AG04449 (cell line): ENCODE results near the gene RNH1.

Experiments
- CTCF ChIA-PET: fragments of 350-600 bp; formaldehyde crosslinking; extraction: SDS; loops from one replicate; lab custom pipeline; 2021; ENCODE audit warnings: antibody characterized with exemption; lab: Yijun Ruan, JAX
- POLR2A ChIA-PET: fragments of 400-600, 350-600 bp; formaldehyde crosslinking; extraction: SDS; loops from one replicate; lab custom pipeline; 2020; ENCODE audit warnings: antibody characterized with exemption, inconsistent platforms; lab: Yijun Ruan, JAX
- DNase-seq: peaks from one replicate; pipeline ENCODE4 v3.0.0-alpha.2; 2010; ENCODE audit warnings: low read depth, low spot score
- H3K4me3 ChIP-seq: 2 replicates; pipeline ENCODE4 v1.5.1; 2011; ENCODE audit warnings: low read depth, mild to moderate bottlenecking, control low read depth, low read length
- CTCF ChIP-seq: IDR thresholded peaks from one replicate; pipeline ENCODE4 v1.5.1; 2011; ENCODE audit warnings: mild to moderate bottlenecking, moderate library complexity, low read length, control low read depth, inconsistent platforms; ENCODE audit not compliant: insufficient read depth; ENCODE audit errors: missing control alignments

RNH1 gene

GRCh38 chr11:506238-506994 is 626 bp downstream of the RNH1 start:
- POLR2A ChIA-PET, result interaction anchor here (0.6 to 0.9 kb wide), 6 partner anchors 10 to 297 kb away, joined by 3 to 5 read pairs (median 4); no protein-coding TSS in a partner anchor
- CTCF ChIA-PET, result interaction anchor here (0.6 to 3.5 kb wide), 3 partner anchors 12 to 58 kb away, joined by 3 to 11 read pairs (median 3); no protein-coding TSS in a partner anchor
- peak; percentile 87 for DNase-seq
- TF ChIP-seq CTCF, result peak; percentile 1
- H3K4me3 ChIP-seq, result peak overlapping the region; percentile 97

GRCh38 chr11:504994-505344 is 2.1 kb downstream of the RNH1 start:
- ChIA-PET CTCF (interaction anchor here (1.5 to 2.0 kb wide), 2 partner anchors 14 to 57 kb away, joined by 3 to 5 read pairs; no protein-coding TSS in a partner anchor), POLR2A (interaction anchor here (1.1 kb wide), 1 partner anchor 31 kb away, joined by 3 read pairs; no protein-coding TSS in a partner anchor)
- no peak for DNase-seq
- no peak for TF ChIP-seq CTCF
- peak overlapping the region; percentile 52; the same call in 1 of the 2 replicates for H3K4me3 ChIP-seq

- ChIA-PET POLR2A (interaction anchor here (1.1 kb wide), 1 partner anchor 32 kb away, joined by 3 read pairs; no protein-coding TSS in a partner anchor), CTCF (interaction anchor here (2.0 kb wide), 1 partner anchor 15 kb away, joined by 5 read pairs; no protein-coding TSS in a partner anchor)
These were observed 2.7 kb downstream of the RNH1 start for GRCh38 chr11:504053-504993.

GRCh38 chr11:503179-503981 is 3.7 kb downstream of the RNH1 start:
- CTCF ChIA-PET, result interaction anchor here (2.0 kb wide), 1 partner anchor 16 kb away, joined by 5 read pairs; no protein-coding TSS in a partner anchor
- TF ChIP-seq CTCF, result no peak
- POLR2A ChIA-PET, result no interaction called here
- peak overlapping the region; percentile 52; the same call in 1 of the 2 replicates for H3K4me3 ChIP-seq
- DNase-seq, result no peak

More at GRCh38 chr11:504053-504993, 2.7 kb downstream of the RNH1 start:
- peak overlapping the region; percentile 52 for H3K4me3 ChIP-seq
- DNase-seq, result no peak
- TF ChIP-seq CTCF, result no peak

- ChIA-PET CTCF (no interaction called here), POLR2A (no interaction called here)
- no peak overlapping the region for H3K4me3 ChIP-seq
- TF ChIP-seq CTCF, result no peak
- DNase-seq, result no peak
These were observed 4.5 kb downstream of the RNH1 start for GRCh38 chr11:502288-503178.
